KBM-7 (cell line): Measurements from ENCODE around the gene DNAJC5.
"Not testable (repeated sequence)": the region's sequence is repeated elsewhere in the genome, so short reads cannot be mapped to it uniquely, and the experiment has no call there.

ENCODE experiments used
- DNase-seq: peaks from one replicate; pipeline ENCODE4 v3.0.0-alpha.2; 2015
- in situ Hi-C: fragments of 300-500 bp; cut with MboI; formaldehyde crosslinking; loops from 2 replicates; pipeline ENCODE4 v1.14.3; 2020; ENCODE audit warnings: low sequenced_read_pairs, low pct_unique_long_range_greater_than_20kb, mixed read lengths

Gene DNAJC5

DNA sequence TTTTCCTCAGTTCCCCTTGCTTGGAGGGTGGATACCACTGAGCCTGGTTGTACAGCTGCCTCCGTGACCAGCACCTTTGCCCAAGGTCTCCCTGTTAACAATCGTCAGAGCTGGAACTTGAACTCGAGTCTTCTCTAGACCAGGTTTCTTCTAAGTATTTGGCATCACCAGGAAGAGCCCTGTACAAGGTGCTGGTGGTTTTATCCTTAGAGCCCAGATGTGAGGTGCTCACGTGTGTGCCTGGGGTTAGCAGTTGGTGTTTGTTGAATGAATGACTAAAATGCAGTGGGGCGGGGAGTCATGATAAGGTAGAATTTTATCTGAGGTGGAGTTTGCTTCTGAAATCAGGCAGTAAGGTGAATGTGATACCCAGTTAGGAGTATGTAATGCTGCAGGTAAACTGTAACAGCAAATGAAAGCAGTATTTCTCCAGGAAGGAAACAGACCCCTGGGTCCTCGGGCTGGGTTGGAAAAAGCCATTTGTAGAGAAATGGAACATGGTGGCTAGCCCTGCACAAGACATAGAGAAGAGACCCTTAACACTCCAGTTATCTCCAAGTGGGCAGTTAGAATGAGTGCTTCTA lies 3.1 kb downstream of the DNAJC5 start:
- DNase-seq = no peak
- in situ Hi-C loops = no loop called here

DNA sequence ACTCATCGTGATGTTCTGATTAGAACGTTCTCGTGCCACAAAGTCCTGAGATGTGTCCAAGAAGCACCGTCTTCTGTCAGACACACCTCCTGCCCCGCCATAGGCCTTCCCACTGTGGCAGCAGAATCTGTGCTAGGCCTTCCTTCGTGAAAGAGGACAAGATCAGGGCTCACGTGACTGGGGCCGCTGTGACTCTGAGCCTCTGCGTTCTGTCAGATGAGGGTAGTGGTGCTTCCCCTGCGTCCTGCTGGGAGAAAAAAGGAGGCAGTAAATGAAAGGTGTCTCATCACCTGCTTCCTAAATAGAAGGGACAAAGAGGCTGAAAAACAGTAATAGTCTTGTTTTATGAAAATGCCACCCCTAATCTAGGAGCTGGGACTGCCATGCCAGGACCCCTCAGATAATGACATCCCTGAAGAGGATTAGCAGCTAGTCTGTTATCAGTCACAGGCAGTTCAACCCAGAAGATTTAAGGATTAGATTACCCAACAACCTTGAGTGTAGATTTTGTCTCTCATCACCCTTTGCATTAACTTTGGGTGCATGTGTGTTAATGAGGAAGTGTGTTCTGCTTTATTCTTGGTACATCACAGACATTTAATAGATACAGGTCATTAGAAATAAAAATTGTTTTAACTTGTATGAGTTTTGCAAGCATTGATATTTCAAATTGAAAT lies 4.1 kb downstream of the DNAJC5 start:
- in situ Hi-C loops = no loop called here
- DNase-seq = peak; percentile 36

DNA sequence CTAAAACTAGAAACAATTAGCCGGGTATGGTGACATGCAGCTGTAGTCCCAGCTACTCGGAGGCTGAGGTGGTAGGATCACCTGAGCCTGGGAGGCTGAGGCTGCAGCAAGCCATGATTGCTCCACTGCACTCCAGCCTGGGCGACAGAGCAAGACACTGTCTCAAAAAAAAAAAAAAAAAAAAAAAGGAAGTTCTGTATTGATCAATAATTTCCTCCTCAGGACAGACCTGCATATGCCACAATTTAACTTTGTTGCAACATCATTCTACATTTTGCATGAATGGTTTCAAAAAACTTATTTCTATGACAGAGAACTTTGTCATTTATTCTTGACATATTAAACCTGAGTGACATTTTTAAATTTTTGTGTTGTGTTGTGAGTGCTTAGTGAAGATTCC lies 5.5 kb downstream of the DNAJC5 start:
- DNase-seq = peak; percentile 56
- in situ Hi-C loops = no loop called here

DNA sequence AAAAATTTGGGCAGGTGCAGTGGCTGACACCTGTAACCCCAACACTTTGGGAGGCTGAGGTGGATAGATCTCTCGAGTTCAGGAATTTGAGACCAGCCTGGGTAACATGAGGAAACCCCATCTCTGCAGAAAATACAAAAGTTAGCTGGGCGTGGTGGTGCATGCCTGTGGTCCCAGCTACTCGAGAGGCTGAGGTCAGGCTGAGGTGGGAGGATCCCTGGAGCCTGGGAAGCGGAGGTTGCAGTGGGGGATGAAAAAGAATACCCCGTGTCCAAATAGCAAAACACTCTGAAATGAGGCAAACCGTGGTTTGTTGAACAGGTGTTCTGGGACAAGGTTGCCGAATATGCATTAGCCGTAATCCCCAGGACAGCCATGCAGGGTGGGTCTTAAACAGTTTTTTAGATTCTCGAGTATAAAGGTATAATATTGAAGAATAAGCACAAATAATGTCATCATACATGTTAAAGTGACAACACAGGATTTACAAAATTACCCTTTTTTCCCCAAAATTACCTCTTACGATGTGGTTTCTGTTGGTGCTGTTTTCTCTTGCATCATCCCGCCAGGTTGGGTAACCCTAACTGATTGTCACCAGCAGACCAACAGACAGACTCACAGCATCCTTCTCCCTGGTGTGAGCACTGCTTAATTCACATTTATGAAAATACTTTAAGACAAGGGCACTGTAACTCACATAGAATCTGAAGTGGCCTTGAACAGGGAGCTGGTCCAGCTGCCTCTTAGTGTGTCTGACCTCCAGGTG lies 9.1 kb downstream of the DNAJC5 start:
- no peak for DNase-seq
- in situ Hi-C loops = no loop called here

DNA sequence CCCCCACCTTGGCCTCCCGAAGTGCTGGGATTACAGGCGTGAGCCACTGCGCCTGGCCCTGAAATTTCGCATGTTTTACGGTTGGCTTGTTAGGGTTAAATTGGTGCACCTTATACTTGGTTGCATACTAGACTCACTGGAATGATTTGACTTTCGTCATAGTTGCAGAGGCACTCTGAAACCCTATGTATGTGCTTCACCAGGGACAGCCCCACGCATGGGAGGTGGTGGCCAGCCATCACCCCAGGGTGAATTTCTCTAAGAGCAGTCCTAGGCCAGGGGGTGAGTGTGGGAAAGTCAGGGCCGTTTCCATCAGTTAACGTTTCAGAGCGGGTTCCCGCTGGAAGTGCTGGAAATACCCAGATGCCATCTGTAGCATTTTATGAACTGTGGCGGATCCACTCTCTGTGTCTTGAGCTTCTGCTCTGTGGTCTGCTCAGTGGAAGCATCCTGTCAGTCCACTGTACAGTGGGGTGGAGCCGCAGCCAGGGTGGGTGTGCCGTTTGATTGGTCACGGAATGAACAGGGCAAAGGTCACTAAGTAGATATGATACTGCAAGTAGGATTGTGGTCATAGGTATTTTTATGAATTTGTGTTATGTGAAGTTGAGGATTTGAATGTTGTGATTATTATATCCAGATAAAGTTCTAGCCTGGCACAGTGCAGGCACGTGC lies 13.2 kb downstream of the DNAJC5 start:
- in situ Hi-C loops = no loop called here
- no peak for DNase-seq

DNA sequence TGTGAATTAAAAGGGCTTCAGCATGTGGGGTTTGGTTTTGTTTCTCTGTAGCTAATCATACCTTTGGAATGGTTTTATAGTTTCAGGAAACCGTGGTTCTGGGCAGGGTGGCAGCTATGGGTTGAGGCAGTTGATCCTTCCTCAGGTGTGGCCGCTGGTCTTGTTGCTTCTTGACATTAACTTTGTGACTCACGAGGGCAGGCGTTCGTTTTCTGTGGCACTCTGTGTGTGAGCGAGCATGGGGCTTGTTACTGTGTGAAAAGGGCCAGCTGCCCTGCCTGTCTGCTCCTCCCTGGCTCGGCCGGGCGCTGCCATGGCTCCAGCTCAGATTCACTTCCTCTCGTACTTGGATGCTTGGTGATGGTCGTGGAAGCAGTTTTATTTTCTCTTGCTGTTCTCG lies 16.2 kb downstream of the DNAJC5 start:
- in situ Hi-C loops = no loop called here
- no peak for DNase-seq

DNA sequence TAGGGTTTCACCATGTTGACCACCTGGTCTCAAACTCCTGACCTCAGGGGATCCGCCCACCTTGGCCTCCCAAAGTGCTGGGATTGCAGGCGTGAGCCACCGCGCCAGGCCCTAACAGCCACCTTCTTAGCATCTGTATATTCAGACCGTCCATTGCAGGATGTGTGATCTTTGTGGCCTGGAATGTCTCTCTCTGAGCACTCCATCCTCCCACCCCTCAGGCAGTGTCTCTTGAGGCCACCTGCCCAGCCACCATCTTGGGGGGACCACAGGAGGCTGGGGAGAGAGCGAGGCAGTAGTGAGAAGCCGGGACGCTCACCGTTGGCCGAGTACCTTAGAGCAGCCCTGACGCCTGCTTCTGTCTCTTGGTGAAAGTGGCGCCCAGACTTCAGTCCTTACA lies 18.8 kb downstream of the DNAJC5 start:
- in situ Hi-C loops = no loop called here
- DNase-seq = no peak

DNA sequence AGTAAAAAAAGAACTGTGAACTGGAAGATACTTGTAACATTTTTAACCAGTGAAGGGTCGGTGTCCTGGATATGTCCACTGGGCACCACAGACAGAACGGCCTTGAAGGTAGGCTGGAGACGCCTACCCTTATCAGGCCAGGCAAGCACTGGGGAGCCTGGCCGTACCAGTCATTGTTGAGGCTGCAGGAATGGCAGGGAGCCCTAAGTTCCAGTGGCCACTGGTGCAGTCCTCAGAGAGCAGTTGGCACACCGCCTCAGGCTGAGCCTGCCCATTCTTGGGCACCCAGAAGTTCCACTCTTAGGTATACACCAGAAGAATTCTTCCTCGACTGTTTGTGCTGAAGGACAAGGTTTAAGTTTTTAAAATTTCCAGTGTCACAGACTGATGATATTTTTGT lies 20.5 kb downstream of the DNAJC5 start:
- no peak for DNase-seq
- in situ Hi-C loops = no loop called here

DNA sequence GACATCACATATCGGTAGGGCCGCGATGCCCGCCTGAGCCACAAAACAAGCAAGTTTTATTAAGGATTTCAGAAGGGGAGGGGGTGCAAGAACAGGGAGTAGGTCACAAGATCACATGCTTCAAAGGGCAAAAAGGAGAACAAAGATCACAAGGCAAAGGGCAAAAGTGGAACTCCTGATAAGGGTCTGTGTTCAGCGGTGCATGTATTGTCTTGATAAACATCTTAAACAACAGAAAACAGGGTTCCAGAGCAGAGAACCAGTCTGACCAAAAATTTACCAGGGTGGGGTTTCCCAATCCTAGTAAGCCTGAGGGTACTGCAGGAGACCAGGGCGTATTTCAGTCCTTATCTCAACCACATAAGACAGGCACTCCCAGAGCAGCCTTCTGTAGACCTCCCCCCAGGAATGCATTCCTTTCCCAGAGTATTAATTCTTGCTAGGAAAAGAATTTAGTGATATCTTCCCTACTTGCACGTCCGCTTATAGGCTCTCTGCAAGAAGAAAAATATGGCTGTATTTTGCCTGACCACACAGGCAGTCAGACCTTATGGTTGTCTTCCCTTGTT lies 21.5 kb downstream of the DNAJC5 start:
- peak; percentile 45 for DNase-seq
- in situ Hi-C loops = not testable (repeated sequence)

DNA sequence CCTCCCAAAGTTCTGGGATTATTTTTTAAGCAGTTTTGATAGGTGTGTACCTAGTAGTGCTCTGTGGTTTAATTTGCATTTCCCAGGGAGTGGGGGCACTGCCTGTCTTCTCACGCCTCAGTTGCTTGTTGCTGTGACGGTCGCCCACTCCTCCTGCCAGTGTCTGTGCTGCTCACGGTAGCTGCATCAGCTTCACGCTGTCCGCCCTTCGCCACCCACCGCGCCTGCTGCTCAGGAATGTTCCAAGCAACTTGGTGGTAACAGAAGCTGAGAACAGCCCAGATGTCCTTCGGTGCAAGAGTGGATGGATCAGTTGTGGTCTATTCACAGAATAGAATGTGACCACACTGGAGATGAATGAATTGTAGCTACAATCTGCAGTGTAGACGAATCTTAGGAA lies 22.9 kb downstream of the DNAJC5 start:
- in situ Hi-C loops = no loop called here
- DNase-seq = no peak

DNA sequence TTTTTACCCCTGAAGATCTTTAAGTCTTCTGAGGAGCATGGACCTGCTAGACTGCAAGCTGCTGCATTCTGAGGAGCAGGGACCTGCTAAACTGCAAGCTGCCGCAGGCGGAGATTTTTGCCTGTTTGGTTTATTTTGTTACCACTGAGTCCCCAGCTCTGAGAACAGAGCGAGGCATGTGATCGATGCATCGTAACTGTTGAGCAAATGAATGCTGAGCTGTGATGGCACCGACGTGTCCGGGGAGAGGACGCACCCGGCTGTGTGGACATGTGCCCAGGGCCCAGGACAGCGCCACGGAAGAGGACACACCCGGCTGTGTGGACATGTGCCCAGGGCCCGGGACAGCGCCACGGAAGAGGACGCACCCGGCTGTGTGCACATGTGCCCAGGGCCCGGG lies 24.2 kb downstream of the DNAJC5 start:
- in situ Hi-C loops = no loop called here
- DNase-seq = no peak

DNA sequence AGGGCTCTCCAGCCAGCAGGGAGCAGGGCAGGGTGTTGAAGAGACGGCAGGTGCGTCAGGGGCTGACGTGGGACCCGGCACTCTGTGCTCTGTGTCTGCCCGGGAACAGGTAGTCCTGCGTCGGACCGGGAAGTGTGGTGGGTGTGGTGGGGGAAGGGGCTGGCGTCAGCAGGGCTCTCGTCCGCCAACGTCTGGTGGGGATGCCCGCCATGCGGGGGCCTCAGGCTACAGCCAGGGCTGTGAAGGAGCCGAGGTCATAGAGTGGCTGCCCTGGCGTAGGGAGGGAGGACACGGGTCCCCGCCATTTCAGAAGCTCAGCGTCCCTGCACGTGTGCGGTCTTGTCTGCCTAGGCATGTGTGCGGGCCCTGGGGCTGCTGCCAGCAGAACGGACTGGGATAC lies 25.3 kb downstream of the DNAJC5 start:
- in situ Hi-C loops = no loop called here
- no peak for DNase-seq

DNA sequence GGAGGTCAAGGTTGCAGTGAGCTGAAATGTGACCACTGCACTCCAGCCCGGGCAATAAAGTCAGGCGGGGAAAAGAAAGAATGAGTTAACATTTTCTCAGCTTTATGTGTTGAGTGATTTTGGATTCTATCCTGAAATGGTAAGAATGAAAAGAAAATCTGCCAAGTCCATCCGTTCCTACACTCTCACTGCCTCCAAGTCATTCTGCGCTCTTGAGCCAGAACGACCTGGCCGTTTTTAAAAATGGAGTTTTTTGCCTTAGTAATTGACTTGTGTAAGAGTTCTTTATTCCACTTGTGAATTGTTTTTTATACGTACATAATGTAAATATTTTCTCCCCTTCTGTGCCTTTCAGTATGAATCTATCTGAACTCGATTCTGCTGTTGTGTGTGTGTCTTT lies 28.7 kb downstream of the DNAJC5 start:
- in situ Hi-C loops = no loop called here
- DNase-seq = no peak

DNA sequence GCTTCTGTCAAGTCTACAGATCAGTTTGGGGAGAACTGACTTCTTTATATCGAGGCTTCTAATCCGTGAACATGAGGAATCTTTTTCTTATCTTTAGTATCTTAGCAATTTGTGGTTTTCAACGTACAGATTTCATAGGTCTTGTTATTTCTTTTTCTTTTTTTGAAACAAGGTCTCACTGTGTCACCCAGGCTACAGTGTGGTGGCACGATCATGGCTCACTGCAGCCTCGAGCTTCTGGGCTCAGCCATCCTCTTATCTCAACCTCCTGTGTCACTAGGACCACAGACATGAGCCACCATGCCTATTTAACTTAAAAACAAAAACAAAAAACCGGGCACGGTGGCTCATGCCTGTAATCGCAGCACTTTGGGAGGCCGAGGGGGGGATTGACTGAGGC lies 29.3 kb downstream of the DNAJC5 start:
- in situ Hi-C loops = no loop called here

DNA sequence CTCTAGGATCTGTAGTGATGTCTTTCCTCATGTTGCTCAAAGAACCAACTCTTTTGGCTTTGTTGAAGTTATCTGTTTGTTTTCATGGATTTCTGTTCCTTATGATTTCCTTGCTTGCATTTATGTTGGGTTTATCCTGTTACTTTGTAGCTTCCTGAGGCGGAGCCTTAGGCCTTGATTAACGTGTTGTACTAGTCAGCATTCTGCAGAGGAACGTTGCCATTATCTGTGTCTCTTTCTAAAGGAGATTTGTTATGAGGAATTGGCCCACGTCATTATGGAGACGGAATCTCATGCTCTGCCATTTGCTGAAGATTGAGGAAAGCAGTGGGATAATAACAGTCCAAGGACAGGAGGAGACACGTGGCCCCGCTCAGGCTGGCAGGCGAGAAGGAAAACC lies 31.4 kb downstream of the DNAJC5 start:
- DNase-seq = no peak
- in situ Hi-C loops = no loop called here

More for the DNA sequence above, 29.3 kb downstream of the DNAJC5 start:
- DNase-seq = peak; percentile 12

DNA sequence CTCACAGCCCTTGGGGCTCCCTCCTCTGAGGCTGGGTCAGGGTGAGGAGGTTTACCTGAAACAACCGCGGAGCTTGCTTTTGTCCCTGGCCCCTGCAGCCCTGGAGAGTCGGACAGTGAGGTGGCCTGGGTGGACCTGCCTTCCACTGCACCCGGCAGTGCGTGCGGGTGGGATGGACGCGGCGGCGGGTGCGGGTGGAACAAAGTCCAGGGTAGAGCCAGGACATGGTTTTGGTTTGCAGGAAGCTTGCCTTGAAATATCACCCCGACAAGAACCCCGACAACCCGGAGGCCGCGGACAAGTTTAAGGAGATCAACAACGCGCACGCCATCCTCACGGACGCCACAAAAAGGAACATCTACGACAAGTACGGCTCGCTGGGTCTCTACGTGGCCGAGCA lies 34.1 kb downstream of the DNAJC5 start:
- no peak for DNase-seq
- in situ Hi-C loops = no loop called here

DNA sequence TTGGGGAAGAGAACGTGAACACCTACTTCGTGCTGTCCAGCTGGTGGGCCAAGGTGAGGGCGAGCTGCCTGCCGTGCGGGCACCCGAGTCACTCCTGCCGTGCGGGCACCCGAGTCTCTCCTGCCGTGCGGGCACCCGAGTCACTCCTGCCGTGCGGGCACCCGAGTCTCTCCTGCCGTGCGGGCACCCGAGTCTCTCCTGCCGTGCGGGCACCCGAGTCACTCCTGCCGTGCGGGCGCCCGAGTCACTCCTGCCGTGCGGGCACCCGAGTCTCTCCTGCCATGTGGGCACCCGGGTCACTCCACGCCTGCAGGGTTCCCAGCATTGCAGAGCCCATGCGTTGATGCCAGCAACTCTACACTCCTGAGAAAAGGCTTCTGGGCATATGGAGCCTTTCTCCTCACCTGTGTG lies 34.6 kb downstream of the DNAJC5 start:
- in situ Hi-C loops, DNase-seq: not testable (repeated sequence)

DNA sequence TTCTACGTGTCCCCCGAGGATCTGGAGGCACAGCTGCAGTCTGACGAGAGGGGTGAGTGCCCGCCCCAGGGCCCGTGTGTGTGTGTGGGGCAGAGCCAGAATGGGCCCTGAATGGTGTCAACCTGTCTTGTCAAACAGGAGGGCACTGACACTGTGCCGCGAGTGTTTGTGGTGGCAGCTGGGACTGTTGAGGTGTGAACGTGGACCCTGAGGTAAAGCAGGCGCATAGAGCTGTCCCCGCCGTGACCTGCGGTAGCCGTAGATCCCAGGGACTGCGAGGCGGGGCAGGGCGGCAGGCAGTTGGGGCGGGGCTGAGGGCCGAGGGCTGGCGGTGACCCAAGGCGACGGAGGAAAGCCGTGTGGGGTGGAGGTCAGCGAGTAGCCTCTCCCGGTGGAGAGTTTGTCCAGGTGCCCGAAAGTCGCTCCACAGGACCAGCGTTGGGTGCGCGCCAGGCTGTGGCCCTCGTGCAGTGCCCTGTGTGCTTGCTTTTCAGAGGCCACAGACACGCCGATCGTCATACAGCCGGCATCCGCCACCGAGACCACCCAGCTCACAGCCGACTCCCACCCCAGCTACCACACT lies 36.1 kb downstream of the DNAJC5 start:
- in situ Hi-C loops = no loop called here
- DNase-seq = no peak

DNA sequence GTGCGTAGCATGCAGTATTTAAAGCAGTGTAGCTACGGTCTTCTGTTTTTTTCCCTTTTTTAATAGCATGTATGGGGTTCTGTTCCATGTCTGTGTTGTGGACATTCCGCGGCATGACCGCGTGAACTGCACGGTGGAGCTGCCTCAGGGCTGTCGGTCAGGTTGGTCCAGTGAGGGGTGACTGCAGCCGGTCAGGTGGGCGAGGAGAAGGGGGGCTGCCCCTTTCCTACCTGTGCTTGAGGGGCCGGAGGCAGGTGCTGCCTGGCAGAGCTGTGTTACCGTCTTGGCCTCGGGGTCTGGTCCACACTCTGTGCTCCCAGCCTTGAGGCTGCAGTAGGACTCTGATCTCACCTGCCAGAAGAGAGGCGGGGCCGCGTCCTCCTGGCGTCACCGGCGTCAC lies 36.8 kb downstream of the DNAJC5 start:
- in situ Hi-C loops = no loop called here
- DNase-seq = no peak
